HepG2 (cell line): ENCODE results near the gene PLA2G4F.
"Not testable (repeated sequence)": the region's sequence is repeated elsewhere in the genome, so short reads cannot be mapped to it uniquely, and the experiment has no call there.

Experiments used
- ELF1 ChIP-seq: sonication (generic); formaldehyde crosslinking; IDR thresholded peaks from 2 replicates; pipeline ENCODE4 v1.4.0; 2020; ENCODE audit warnings: missing genetic modification reagents
- YY1 ChIP-seq: IDR thresholded peaks from 2 replicates; pipeline ENCODE4 v1.6.1; 2011; ENCODE audit warnings: low read length, low read depth, moderate library complexity, mild to moderate bottlenecking; ENCODE audit not compliant: insufficient read depth, insufficient replicate concordance
- ZFP36L1 ChIP-seq: sonication (generic); formaldehyde crosslinking; IDR thresholded peaks from 2 replicates; pipeline ENCODE4 v1.8.0; 2022; ENCODE audit warnings: mild to moderate bottlenecking, missing genetic modification reagents, moderate library complexity
- ZNF552 ChIP-seq: sonication (generic); formaldehyde crosslinking; IDR thresholded peaks from 2 replicates; pipeline ENCODE4 v1.9.0; 2022; ENCODE audit warnings: missing genetic modification reagents, mild to moderate bottlenecking, borderline replicate concordance
- ZNF614 ChIP-seq: IDR thresholded peaks from 2 replicates; pipeline ENCODE4 v1.6.1; 2018; ENCODE audit warnings: missing biosample characterization, missing genetic modification reagents, inconsistent platforms, borderline replicate concordance
- ZNF619 ChIP-seq: sonication (generic); formaldehyde crosslinking; IDR thresholded peaks from 2 replicates; pipeline ENCODE4 v1.4.0; 2020; ENCODE audit warnings: mild to moderate bottlenecking, missing genetic modification reagents
- ZNF883 ChIP-seq: sonication (generic); formaldehyde crosslinking; IDR thresholded peaks from 2 replicates; pipeline ENCODE4 v1.5.1; 2020; ENCODE audit warnings: mild to moderate bottlenecking, missing genetic modification reagents; ENCODE audit errors: not compliant biosample characterization
- ZZZ3 ChIP-seq: sonication (generic); formaldehyde crosslinking; IDR thresholded peaks from 2 replicates; pipeline ENCODE4 v1.4.0; 2020; ENCODE audit warnings: missing genetic modification reagents, mild to moderate bottlenecking, borderline replicate concordance
- TF ChIP-seq, protein P1 (sequence below): sonication (generic); formaldehyde crosslinking; IDR thresholded peaks from one replicate; pipeline ENCODE4 v1.5.1; 2020; ENCODE audit warnings: mild to moderate bottlenecking, missing genetic modification reagents; ENCODE audit errors: not compliant biosample characterization
- TF ChIP-seq, protein P2 (sequence below): sonication (generic); formaldehyde crosslinking; IDR thresholded peaks from 2 replicates; pipeline ENCODE4 v1.5.0; 2020; ENCODE audit warnings: missing genetic modification reagents
- TF ChIP-seq, protein P3 (sequence below): sonication (generic); formaldehyde crosslinking; IDR thresholded peaks from 2 replicates; pipeline ENCODE4 v1.4.0; 2020; ENCODE audit warnings: missing genetic modification reagents
- TF ChIP-seq, protein P4 (sequence below): sonication (generic); formaldehyde crosslinking; IDR thresholded peaks from 2 replicates; pipeline ENCODE4 v1.9.0; 2021; ENCODE audit warnings: missing genetic modification reagents, borderline replicate concordance
- TF ChIP-seq, protein P5 (sequence below): fragments of 450-650 bp; IDR thresholded peaks from 2 replicates; pipeline ENCODE4 v1.6.1; 2017; ENCODE audit warnings: mild to moderate bottlenecking

DNA sequence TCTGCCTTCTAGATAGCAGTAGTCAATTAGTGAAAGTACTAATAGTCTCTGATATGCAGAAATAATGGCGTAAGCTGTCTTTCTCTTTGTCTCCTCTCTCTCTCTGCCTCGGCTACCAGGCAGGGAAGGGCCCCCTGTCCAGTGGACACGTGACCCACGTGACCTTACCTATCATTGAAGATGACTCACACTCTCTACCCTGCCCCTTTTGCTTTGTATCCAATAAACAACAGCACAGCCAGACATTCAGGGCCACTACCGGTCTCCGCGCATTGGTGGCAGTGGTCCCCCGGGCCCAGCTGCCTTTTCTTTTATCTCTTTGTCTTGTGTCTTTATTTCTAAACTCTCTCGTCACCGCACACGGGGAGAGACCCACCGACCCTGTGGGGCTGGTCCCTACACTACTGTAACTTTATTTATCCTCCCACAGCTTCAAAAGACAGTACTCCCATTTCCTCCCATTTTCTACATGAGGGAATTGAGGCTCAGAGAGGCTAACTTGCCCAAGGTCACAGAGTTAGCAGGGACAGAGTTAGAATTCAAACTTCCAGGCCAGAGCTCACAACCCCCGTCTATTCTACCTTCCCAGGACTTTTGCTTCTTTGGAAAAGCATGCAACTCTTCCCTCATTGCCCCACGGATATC, 64.6 kb downstream of the PLA2G4F start:
- not testable (repeated sequence) for TF ChIP-seq YY1; ZFP36L1 (CRISPR knock-in tag); ZNF619 (CRISPR knock-in tag); ZZZ3 (CRISPR knock-in tag); ELF1; ZNF883; ZNF614; ZNF552 (CRISPR knock-in tag)
- TF ChIP-seq, protein P1, sequence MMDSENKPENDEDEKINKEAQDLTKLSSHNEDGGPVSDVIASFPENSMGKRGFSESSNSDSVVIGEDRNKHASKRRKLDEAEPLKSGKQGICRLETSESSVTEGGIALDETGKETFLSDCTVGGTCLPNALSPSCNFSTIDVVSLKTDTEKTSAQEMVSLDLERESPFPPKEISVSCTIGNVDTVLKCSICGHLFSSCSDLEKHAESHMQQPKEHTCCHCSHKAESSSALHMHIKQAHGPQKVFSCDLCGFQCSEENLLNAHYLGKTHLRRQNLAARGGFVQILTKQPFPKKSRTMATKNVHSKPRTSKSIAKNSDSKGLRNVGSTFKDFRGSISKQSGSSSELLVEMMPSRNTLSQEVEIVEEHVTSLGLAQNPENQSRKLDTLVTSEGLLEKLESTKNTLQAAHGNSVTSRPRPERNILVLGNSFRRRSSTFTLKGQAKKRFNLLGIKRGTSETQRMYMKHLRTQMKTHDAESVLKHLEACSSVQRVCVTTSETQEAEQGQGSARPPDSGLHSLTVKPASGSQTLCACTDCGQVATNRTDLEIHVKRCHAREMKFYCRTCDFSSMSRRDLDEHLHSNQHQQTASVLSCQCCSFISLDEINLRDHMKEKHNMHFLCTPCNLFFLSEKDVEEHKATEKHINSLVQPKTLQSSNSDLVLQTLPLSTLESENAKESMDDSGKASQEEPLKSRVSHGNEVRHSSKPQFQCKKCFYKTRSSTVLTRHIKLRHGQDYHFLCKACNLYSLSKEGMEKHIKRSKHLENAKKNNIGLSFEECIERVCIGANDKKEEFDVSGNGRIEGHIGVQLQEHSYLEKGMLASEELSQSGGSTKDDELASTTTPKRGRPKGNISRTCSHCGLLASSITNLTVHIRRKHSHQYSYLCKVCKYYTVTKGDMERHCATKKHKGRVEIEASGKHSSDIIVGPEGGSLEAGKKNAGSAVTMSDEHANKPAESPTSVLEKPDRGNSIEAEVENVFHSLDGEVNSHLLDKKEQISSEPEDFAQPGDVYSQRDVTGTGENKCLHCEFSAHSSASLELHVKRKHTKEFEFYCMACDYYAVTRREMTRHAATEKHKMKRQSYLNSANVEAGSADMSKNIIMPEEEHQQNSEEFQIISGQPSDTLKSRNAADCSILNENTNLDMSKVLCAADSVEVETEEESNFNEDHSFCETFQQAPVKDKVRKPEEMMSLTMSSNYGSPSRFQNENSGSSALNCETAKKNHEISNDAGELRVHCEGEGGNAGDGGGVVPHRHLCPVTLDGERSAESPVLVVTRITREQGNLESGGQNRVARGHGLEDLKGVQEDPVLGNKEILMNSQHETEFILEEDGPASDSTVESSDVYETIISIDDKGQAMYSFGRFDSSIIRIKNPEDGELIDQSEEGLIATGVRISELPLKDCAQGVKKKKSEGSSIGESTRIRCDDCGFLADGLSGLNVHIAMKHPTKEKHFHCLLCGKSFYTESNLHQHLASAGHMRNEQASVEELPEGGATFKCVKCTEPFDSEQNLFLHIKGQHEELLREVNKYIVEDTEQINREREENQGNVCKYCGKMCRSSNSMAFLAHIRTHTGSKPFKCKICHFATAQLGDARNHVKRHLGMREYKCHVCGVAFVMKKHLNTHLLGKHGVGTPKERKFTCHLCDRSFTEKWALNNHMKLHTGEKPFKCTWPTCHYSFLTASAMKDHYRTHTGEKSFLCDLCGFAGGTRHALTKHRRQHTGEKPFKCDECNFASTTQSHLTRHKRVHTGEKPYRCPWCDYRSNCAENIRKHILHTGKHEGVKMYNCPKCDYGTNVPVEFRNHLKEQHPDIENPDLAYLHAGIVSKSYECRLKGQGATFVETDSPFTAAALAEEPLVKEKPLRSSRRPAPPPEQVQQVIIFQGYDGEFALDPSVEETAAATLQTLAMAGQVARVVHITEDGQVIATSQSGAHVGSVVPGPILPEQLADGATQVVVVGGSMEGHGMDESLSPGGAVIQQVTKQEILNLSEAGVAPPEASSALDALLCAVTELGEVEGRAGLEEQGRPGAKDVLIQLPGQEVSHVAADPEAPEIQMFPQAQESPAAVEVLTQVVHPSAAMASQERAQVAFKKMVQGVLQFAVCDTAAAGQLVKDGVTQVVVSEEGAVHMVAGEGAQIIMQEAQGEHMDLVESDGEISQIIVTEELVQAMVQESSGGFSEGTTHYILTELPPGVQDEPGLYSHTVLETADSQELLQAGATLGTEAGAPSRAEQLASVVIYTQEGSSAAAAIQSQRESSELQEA (CRISPR knock-in tag) = not testable (repeated sequence)
- TF ChIP-seq, protein P2, sequence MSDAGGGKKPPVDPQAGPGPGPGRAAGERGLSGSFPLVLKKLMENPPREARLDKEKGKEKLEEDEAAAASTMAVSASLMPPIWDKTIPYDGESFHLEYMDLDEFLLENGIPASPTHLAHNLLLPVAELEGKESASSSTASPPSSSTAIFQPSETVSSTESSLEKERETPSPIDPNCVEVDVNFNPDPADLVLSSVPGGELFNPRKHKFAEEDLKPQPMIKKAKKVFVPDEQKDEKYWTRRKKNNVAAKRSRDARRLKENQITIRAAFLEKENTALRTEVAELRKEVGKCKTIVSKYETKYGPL (CRISPR knock-in tag) = not testable (repeated sequence)
- TF ChIP-seq, protein P3, sequence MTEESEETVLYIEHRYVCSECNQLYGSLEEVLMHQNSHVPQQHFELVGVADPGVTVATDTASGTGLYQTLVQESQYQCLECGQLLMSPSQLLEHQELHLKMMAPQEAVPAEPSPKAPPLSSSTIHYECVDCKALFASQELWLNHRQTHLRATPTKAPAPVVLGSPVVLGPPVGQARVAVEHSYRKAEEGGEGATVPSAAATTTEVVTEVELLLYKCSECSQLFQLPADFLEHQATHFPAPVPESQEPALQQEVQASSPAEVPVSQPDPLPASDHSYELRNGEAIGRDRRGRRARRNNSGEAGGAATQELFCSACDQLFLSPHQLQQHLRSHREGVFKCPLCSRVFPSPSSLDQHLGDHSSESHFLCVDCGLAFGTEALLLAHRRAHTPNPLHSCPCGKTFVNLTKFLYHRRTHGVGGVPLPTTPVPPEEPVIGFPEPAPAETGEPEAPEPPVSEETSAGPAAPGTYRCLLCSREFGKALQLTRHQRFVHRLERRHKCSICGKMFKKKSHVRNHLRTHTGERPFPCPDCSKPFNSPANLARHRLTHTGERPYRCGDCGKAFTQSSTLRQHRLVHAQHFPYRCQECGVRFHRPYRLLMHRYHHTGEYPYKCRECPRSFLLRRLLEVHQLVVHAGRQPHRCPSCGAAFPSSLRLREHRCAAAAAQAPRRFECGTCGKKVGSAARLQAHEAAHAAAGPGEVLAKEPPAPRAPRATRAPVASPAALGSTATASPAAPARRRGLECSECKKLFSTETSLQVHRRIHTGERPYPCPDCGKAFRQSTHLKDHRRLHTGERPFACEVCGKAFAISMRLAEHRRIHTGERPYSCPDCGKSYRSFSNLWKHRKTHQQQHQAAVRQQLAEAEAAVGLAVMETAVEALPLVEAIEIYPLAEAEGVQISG (CRISPR knock-in tag) = not testable (repeated sequence)
- TF ChIP-seq, protein P4, sequence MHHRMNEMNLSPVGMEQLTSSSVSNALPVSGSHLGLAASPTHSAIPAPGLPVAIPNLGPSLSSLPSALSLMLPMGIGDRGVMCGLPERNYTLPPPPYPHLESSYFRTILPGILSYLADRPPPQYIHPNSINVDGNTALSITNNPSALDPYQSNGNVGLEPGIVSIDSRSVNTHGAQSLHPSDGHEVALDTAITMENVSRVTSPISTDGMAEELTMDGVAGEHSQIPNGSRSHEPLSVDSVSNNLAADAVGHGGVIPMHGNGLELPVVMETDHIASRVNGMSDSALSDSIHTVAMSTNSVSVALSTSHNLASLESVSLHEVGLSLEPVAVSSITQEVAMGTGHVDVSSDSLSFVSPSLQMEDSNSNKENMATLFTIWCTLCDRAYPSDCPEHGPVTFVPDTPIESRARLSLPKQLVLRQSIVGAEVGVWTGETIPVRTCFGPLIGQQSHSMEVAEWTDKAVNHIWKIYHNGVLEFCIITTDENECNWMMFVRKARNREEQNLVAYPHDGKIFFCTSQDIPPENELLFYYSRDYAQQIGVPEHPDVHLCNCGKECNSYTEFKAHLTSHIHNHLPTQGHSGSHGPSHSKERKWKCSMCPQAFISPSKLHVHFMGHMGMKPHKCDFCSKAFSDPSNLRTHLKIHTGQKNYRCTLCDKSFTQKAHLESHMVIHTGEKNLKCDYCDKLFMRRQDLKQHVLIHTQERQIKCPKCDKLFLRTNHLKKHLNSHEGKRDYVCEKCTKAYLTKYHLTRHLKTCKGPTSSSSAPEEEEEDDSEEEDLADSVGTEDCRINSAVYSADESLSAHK (CRISPR knock-in tag) = not testable (repeated sequence)
- TF ChIP-seq, protein P5, sequence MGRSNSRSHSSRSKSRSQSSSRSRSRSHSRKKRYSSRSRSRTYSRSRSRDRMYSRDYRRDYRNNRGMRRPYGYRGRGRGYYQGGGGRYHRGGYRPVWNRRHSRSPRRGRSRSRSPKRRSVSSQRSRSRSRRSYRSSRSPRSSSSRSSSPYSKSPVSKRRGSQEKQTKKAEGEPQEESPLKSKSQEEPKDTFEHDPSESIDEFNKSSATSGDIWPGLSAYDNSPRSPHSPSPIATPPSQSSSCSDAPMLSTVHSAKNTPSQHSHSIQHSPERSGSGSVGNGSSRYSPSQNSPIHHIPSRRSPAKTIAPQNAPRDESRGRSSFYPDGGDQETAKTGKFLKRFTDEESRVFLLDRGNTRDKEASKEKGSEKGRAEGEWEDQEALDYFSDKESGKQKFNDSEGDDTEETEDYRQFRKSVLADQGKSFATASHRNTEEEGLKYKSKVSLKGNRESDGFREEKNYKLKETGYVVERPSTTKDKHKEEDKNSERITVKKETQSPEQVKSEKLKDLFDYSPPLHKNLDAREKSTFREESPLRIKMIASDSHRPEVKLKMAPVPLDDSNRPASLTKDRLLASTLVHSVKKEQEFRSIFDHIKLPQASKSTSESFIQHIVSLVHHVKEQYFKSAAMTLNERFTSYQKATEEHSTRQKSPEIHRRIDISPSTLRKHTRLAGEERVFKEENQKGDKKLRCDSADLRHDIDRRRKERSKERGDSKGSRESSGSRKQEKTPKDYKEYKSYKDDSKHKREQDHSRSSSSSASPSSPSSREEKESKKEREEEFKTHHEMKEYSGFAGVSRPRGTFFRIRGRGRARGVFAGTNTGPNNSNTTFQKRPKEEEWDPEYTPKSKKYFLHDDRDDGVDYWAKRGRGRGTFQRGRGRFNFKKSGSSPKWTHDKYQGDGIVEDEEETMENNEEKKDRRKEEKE = not testable (repeated sequence)
